Testis (tissue), 3 donors: Measurements from ENCODE around the gene MT1M. TPM values are rescaled to one million over a fixed set of nuclear protein-coding genes. Genes with fewer than 3 reads are reported as not detected.

Source experiments
- DNase-seq: peaks from one replicate; pipeline ENCODE4 v3.0.0-alpha.2; 2019
- H3K27ac ChIP-seq, 2 donors: fragments of 200-600 bp; sonication (generic); one replicate each; pipeline ENCODE4 v1.5.1; 2019
- H3K27me3 ChIP-seq: fragments of 200-600 bp; sonication (generic); one replicate; pipeline ENCODE4 v1.5.1; 2019
- H3K36me3 ChIP-seq: fragments of 200-600 bp; sonication (generic); one replicate; pipeline ENCODE4 v1.5.1; 2017; ENCODE audit warnings: low read depth; ENCODE audit errors: missing control alignments
- H3K4me1 ChIP-seq: fragments of 200-600 bp; sonication (generic); one replicate; pipeline ENCODE4 v1.5.1; 2019
- H3K4me3 ChIP-seq, 2 donors: fragments of 200-600 bp; sonication (generic); one replicate each; pipeline ENCODE4 v1.5.1; 2017 to 2019
- H3K9me3 ChIP-seq: fragments of 200-600 bp; sonication (generic); one replicate; pipeline ENCODE4 v1.5.1; 2017
- CTCF ChIP-seq, 3 experiments: fragments of 450-650 bp in 2 of 3; fragments of 200-600 bp in 1 of 3; sonication (generic) in 1 of 3; IDR thresholded peaks; one replicate each; pipeline ENCODE4 v1.5.1; 2016 to 2019; ENCODE audit warnings: antibody characterized with exemption in 3 of 3, mild to moderate bottlenecking in 2 of 3, moderate library complexity in 1 of 3
- POLR2A ChIP-seq: fragments of 450-650 bp; IDR thresholded peaks from one replicate; pipeline ENCODE4 v1.6.1; 2017; ENCODE audit warnings: antibody characterized with exemption, mild to moderate bottlenecking, moderate library complexity
- WGBS, 2 donors: methylation state at CpG; one replicate each; pipeline ENCODE4 v1.1.5; 2018; 5-methylcytosine and 5-hydroxymethylcytosine counted together
- intact Hi-C: fragments of 100-400 bp; cut with DNase I; formaldehyde crosslinking; loops from one replicate; pipeline ENCODE4 v1.15.1; 2023; ENCODE audit warnings: low total_unique reads
- polyA plus RNA-seq: library from polyadenylated mRNA; stranded (reverse); fragments of 350-450 nt; fragmentation: Illumina TruSeq; extraction: RNeasy Lipid Tissue Mini Kit (QIAGEN cat#74804); gene quantifications from one replicate; pipeline ENCODE4 v1.2.3, GENCODE V29; 2014; ENCODE audit warnings: low read depth, low replicate concordance; ENCODE audit not compliant: insufficient read depth
- total RNA-seq, 2 donors: library from RNA; depleted of rRNA; stranded (reverse); fragments of >200 nt; gene quantifications; one replicate each; pipeline ENCODE4 v1.2.3, GENCODE V29; 2016

MT1M gene
- total and polyA plus RNA-seq, 3 donors from 2014 or later, result 2.2 to 3.7 (median 2.6) TPM

- peak; percentile 83 for DNase-seq
- no peaks in the 10 kb centered on the region for H3K27me3 ChIP-seq
- no peak for TF ChIP-seq POLR2A
- no peak for TF ChIP-seq CTCF (IDR thresholded peaks at IDR 0.05)
Measured at GRCh38 chr16:56637814-56638750, 5.6 kb downstream of the MT1M start, which contains the start of gene MT1A. Gene MT1A (plus strand): TSS chr16:56638666. CDS start chr16:56638739, 73 bp downstream.

GRCh38 chr16:56639045-56639444 is 6.6 kb downstream of the MT1M start:
- H3K27ac ChIP-seq, result no peak overlapping the region
- intact Hi-C loops, result no loop called here
- 44 to 63% methylated on average over 1 of the region's 1 CpG for WGBS, 2 donors

More at GRCh38 chr16:56637814-56638750, 5.6 kb downstream of the MT1M start, which contains the start of gene MT1A:
- Histone ChIP-seq H3K4me1 (peaks cover 14% of the 10 kb centered on the region), H3K27ac (peak within 1 kb of the TSS in 1 of 2 donors; percentile 28), H3K9me3 (no peaks in the 10 kb centered on the region), H3K36me3 (no peaks in the 10 kb centered on the region), H3K4me3 (peak within 1 kb of the TSS in 1 of 2 donors; percentile 47)
- WGBS, 2 donors, result 9 to 21% methylated on average over 35 to 62 of the region's 68 CpGs
- intact Hi-C loops, result no loop called here

GRCh38 chr16:56640076-56640475 is 7.6 kb downstream of the MT1M start:
- no peak overlapping the region for H3K27ac ChIP-seq
- H3K4me3 ChIP-seq, result no peak overlapping the region
- intact Hi-C loops, result no loop called here
- WGBS, 2 donors, result 91 to 95% methylated on average over 1 of the region's 1 CpG
- H3K9me3 ChIP-seq, result no peaks in the 10 kb centered on the region
- DNase-seq, result no peak
- TF ChIP-seq CTCF (IDR thresholded peaks at IDR 0.05), result no peak
- no peak for TF ChIP-seq POLR2A
- H3K4me1 ChIP-seq, result peaks cover 19% of the 10 kb centered on the region
- no peaks in the 10 kb centered on the region for H3K27me3 ChIP-seq
- H3K36me3 ChIP-seq, result no peaks in the 10 kb centered on the region

More at GRCh38 chr16:56639045-56639444, 6.6 kb downstream of the MT1M start:
- no peak for DNase-seq
- Histone ChIP-seq H3K36me3 (no peaks in the 10 kb centered on the region), H3K9me3 (no peaks in the 10 kb centered on the region), H3K27me3 (no peaks in the 10 kb centered on the region), H3K4me1 (peaks cover 19% of the 10 kb centered on the region), H3K4me3 (no peak overlapping the region)
- TF ChIP-seq CTCF (IDR thresholded peaks at IDR 0.05) (no peak), POLR2A (no peak)

- H3K9me3 ChIP-seq, result no peaks in the 10 kb centered on the region
- H3K36me3 ChIP-seq, result no peaks in the 10 kb centered on the region
- no peak overlapping the region for H3K27ac ChIP-seq
- intact Hi-C loops, result no loop called here
- TF ChIP-seq POLR2A (no peak), CTCF (IDR thresholded peaks at IDR 0.05) (no peak)
- H3K4me1 ChIP-seq, result peaks cover 19% of the 10 kb centered on the region
- no peak overlapping the region for H3K4me3 ChIP-seq
- DNase-seq, result no peak
- no peaks in the 10 kb centered on the region for H3K27me3 ChIP-seq
- WGBS, 2 donors, result 92 to 96% methylated on average over 2 of the region's 2 CpGs
Measured at GRCh38 chr16:56641166-56641565, 8.7 kb downstream of the MT1M start.
